Motor neuron (in vitro differentiated cells): ENCODE measurements around the gene TRIM72. TPM values are rescaled to one million over a fixed set of nuclear protein-coding genes. Genes with fewer than 3 reads are reported as not detected.

ENCODE experiments used
- ATAC-seq, 8 experiments: fragments of 200-7000 bp; cut with Tn5 transposase; replicated peaks in 6 of 8; 2 replicates each; pipeline ENCODE4 v1.8.0; 2021; ENCODE audit warnings: mild to moderate bottlenecking in 8 of 8, moderate library complexity in 8 of 8
- H3K27ac ChIP-seq, 2 donors: fragments of 250-450 bp; sonication (Bioruptor Pico); 2 replicates each; pipeline ENCODE4 v1.9.0; 2021; ENCODE audit warnings: antibody characterized with exemption in 2 of 2, mild to moderate bottlenecking in 2 of 2, moderate library complexity in 1 of 2
- H3K4me1 ChIP-seq, 2 donors: fragments of 250-450 bp; sonication (Bioruptor Pico); replicated peaks in 1 of 2; 2 replicates each; pipeline ENCODE4 v1.6.1; 2021; ENCODE audit warnings: antibody characterized with exemption in 2 of 2, mild to moderate bottlenecking in 2 of 2, moderate library complexity in 1 of 2
- H3K4me3 ChIP-seq, 5 donors: fragments of 250-450 bp; sonication (Bioruptor Pico); 2 replicates each; pipeline ENCODE4 v1.9.0; 2021; ENCODE audit warnings: antibody characterized with exemption in 5 of 5, mild to moderate bottlenecking in 5 of 5, moderate library complexity in 4 of 5
- WGBS, 10 experiments: fragments of 450-650 bp; shearing (Covaris generic); methylation state at CpG; one replicate each; pipeline ENCODE4 v1.0.0; 2022; 5-methylcytosine and 5-hydroxymethylcytosine counted together
- in situ Hi-C, 9 experiments: fragments of 400-800 bp; cut with MboI; loops; one replicate each; pipeline ENCODE4 v1.15.0; 2021; ENCODE audit warnings: low sequenced_read_pairs in 9 of 9, low pct_unique_long_range_greater_than_20kb in 2 of 9; ENCODE audit not compliant: unreplicated experiment in 9 of 9
- total RNA-seq, 8 experiments: library from RNA; unstranded; fragments of 300-600 nt; gene quantifications; 2 replicates each; pipeline versions ENCODE4 v1.2.3 to v1.2.4, GENCODE V29; 2022

TRIM72 gene
- total RNA-seq, 8 experiments from 2014 or later = 0.05 to 0.57 (median 0.13) TPM; not detected in 1

DNA sequence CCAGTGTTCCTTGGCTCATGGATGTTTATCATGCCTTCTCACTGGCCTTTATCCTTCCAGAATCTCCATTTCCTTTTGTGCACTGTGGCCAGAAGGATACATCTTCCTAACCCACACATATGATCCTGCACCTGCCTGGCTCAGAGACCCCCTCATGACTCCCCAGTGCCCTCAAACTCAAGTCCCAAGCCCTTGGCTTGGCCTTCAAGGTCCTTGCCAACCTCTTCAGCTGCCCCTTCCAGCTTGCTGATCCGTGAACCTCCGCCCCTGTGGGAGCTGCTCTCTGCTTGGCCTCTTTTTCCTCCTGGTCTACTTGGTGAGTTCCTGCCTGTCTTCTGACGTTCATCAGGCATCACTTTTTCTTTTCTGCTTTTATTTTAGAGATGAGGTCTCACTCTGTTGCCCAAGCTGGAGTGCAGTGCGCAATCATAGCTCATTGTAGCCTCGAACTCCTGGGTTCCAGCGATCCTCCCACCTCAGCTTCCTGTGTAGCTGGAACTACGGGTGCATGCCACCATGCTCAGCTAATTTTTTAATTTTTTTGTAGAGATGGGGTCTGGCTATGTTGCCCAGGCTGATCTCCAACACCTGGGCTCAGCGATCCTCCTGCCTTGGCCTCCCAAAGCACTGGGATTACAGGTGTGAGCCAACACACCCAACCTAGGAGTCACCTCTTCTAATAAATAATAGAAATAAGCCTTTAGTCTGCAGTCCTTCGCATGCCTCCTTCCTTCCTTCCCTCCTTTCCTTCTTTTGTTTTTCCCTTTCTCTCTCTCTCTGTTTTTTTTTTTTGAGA is 8.8 kb upstream of the TRIM72 start:
- in situ Hi-C loops = loop anchor here in 4 of 9 experiments (10.0 to 25.0 kb wide), 3 partner anchors 107 to 240 kb away; partner anchors contain the start of genes ZNF843 (in 3 of the 4) and COX6A2 (in 2 of the 4)
- 0 to 90% (median 71%) methylated on average over 1 to 7 of the region's 9 CpGs for WGBS, 10 experiments

DNA sequence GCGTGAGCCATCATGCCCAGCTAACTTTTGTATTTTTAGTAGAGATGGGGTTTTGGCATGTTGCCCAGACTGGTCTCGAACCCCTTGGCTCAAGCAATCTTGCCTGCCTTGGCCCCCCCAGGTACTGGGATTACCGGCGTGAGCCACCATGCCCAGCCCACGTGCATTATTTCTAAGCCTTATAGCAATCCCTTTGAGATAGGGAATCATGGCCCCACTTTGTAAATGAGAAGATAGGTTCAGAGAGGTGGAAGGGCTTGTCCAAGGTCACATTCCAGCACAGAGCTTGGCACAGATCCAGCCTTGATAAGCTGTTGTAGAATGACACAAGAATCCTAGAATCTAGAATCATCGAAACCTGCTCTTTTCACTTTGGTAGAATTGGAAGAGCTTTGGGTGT is 7.1 kb upstream of the TRIM72 start:
- no peaks in the 10 kb centered on the region for H3K4me1 ChIP-seq
- 34 to 100% (median 67%) methylated on average over 1 to 5 of the region's 6 CpGs; no CpG with 5 or more reads in 2 of the 10 experiments for WGBS, 10 experiments
- ATAC-seq = no peak
- H3K27ac ChIP-seq = no peak overlapping the region
- in situ Hi-C loops = loop anchor here in 4 of 9 experiments (10.0 to 25.0 kb wide), 3 partner anchors 106 to 238 kb away; partner anchors contain the start of genes ZNF843 (in 3 of the 4) and COX6A2 (in 2 of the 4)
- H3K4me3 ChIP-seq = no peak overlapping the region

More for the DNA sequence above, 8.8 kb upstream of the TRIM72 start:
- Histone ChIP-seq H3K4me1 (no peaks in the 10 kb centered on the region), H3K27ac (no peak overlapping the region), H3K4me3 (no peak overlapping the region)
- no peak for ATAC-seq

GRCh38 chr16:31213342-31213741 is 577 bp upstream of the TRIM72 start:
- WGBS, 10 experiments = 33 to 100% (median 86%) methylated on average over 1 of the region's 1 CpG; no CpG with 5 or more reads in 1 of the 10 experiments
- no peak for ATAC-seq
- no peak overlapping the region for H3K4me3 ChIP-seq
- peaks cover 16 to 22% of the 10 kb centered on the region in 2 donors for H3K4me1 ChIP-seq
- in situ Hi-C loops = loop anchor here in 3 of 9 experiments (25.0 kb wide), 2 partner anchors 99 to 224 kb away; partner anchors contain the start of genes COX6A2 (in 2 of the 3) and ZNF843 (in 2 of the 3)
- no peak overlapping the region for H3K27ac ChIP-seq

DNA sequence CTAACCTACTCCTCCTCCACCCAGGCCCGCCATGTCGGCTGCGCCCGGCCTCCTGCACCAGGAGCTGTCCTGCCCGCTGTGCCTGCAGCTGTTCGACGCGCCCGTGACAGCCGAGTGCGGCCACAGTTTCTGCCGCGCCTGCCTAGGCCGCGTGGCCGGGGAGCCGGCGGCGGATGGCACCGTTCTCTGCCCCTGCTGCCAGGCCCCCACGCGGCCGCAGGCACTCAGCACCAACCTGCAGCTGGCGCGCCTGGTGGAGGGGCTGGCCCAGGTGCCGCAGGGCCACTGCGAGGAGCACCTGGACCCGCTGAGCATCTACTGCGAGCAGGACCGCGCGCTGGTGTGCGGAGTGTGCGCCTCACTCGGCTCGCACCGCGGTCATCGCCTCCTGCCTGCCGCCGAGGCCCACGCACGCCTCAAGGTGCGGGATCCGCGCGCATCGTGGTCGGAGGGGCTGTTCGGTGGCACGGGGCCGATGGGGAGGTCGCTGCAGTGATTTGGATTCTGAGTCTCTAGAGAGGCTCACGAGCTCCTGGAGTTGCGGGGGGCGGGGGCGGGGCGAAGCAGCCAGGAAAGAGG is 878 bp downstream of the TRIM72 start:
- 11 to 22% methylated on average over 9 to 13 of the region's 58 CpGs; no CpG with 5 or more reads in 8 of the 10 experiments for WGBS, 10 experiments
- peak overlapping the region; percentile 3 to 26 (median 18) for H3K4me3 ChIP-seq
- H3K27ac ChIP-seq = no peak overlapping the region
- ATAC-seq = peak; percentile 6 to 55 (median 48)
- peaks cover 16 to 22% of the 10 kb centered on the region in 2 donors for H3K4me1 ChIP-seq
- in situ Hi-C loops = loop anchor here in 3 of 9 experiments (25.0 kb wide), 2 partner anchors 98 to 223 kb away; partner anchors contain the start of genes COX6A2 (in 2 of the 3) and ZNF843 (in 2 of the 3)

GRCh38 chr16:31215287-31216162 is 1.6 kb downstream of the TRIM72 start:
- peak; percentile 71 to 95 (median 80) for ATAC-seq
- WGBS, 10 experiments = 3 to 7% (median 3%) methylated on average over 3 to 10 of the region's 63 CpGs; no CpG with 5 or more reads in 7 of the 10 experiments
- Histone ChIP-seq H3K4me1 (peaks cover 16 to 22% of the 10 kb centered on the region in 2 donors), H3K27ac (no peak overlapping the region), H3K4me3 (peak overlapping the region; percentile 3 to 26 (median 18))
- in situ Hi-C loops = loop anchor here in 3 of 9 experiments (25.0 kb wide), 2 partner anchors 97 to 222 kb away; partner anchors contain the start of genes COX6A2 (in 2 of the 3) and ZNF843 (in 2 of the 3)

DNA sequence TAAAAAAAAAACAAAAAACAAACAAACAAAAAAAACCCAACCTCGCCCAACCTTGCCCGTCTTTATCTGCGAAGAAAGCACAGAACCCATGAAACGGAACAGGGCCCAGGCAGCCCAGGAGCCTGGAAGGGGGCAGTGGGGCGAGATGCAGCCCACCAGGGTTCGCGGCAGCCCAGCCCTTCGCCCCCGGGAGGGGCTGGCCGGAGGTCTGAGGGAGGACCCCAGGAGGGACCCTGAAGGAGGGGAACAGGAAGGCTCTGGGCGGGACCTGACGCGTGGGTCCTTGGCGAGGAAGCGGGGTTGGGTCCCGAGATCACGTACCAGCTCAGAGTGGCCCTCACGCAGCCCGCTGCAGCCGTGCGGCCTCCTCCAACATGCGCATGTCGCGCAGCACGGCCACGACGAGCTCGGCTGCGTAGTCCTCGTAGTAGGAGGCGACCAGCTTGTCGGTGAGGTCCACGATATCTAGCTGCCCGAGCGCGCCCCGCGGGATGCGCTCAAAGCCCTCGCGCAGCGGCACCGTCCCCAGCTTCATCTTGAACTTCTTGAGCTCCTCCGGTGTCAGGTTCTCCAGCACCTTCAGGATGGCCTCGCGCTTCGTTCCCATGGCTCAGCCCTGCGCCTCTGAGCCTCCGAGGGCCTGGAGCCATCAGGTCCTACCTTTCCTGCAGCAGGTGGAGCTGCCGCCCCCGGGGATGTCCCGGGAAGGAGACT is 2.7 kb downstream of the TRIM72 start, which contains the start of gene PYDC1:
Gene PYDC1 (minus strand): TSS at position 714 of the 714 bp plus-strand sequence. CDS start 107 bp downstream, at position 607.
- ATAC-seq = peak in 5 of 8 experiments; percentile 7 to 36 (median 23)

DNA sequence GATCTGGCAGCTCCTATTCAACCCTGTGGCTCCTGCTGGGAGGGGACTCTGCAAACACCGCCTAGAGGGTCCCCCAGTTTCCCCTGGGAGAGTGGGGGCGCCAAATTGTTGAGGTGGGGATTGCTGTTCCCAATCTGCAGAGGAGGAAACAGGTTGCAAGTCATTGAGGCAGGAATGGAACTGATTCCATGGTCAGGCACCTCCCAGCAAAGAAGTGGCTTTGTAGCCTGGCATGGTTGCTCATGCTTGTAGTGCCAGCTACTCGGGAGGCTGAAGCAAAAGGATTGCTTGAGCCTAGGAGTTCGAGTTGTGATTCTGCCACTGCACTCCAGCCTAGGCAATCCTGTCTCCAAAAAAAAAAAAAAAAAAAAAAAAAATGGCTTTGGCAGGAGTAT is 3.2 kb downstream of the TRIM72 start:
- ATAC-seq = no peak
- H3K4me1 ChIP-seq = peaks cover 16 to 22% of the 10 kb centered on the region in 2 donors
- in situ Hi-C loops = loop anchor here in 3 of 9 experiments (25.0 kb wide), 2 partner anchors 95 to 220 kb away; partner anchors contain the start of genes COX6A2 (in 2 of the 3) and ZNF843 (in 2 of the 3)
- WGBS, 10 experiments = 10 to 67% (median 20%) methylated on average over 1 to 4 of the region's 4 CpGs; no CpG with 5 or more reads in 4 of the 10 experiments
- H3K27ac ChIP-seq = no peak overlapping the region
- H3K4me3 ChIP-seq = no peak overlapping the region

More for the DNA sequence above, 2.7 kb downstream of the TRIM72 start, which contains the start of gene PYDC1:
- 0 to 15% (median 4%) methylated on average over 2 to 23 of the region's 52 CpGs; no CpG with 5 or more reads in 3 of the 10 experiments for WGBS, 10 experiments
- H3K4me1 ChIP-seq = peaks cover 16 to 22% of the 10 kb centered on the region in 2 donors
- no peak within 1 kb of the TSS for H3K27ac ChIP-seq
- peak within 1 kb of the TSS in 4 of 5 donors; percentile 1 to 24 (median 8) for H3K4me3 ChIP-seq
- in situ Hi-C loops = loop anchor here in 3 of 9 experiments (25.0 kb wide), 2 partner anchors 96 to 221 kb away; partner anchors contain the start of genes COX6A2 (in 2 of the 3) and ZNF843 (in 2 of the 3)

- Histone ChIP-seq H3K4me3 (no peak overlapping the region), H3K4me1 (peaks cover 16 to 22% of the 10 kb centered on the region in 2 donors), H3K27ac (no peak overlapping the region)
- WGBS, 10 experiments = 57 to 100% (median 74%) methylated on average over 1 to 10 of the region's 15 CpGs; no CpG with 5 or more reads in 6 of the 10 experiments
- in situ Hi-C loops = loop anchor here in 3 of 9 experiments (25.0 kb wide), 2 partner anchors 93 to 218 kb away; partner anchors contain the start of genes COX6A2 (in 2 of the 3) and ZNF843 (in 2 of the 3)
- ATAC-seq = no peak
These were observed 5.3 kb downstream of the TRIM72 start for GRCh38 chr16:31219154-31219741.

GRCh38 chr16:31221357-31222160 is 7.6 kb downstream of the TRIM72 start:
- Histone ChIP-seq H3K4me1 (peaks cover 4 to 5% of the 10 kb centered on the region in 2 donors), H3K27ac (no peak overlapping the region), H3K4me3 (no peak overlapping the region)
- in situ Hi-C loops = loop anchor here in 3 of 9 experiments (25.0 kb wide), 2 partner anchors 91 to 216 kb away; partner anchors contain the start of genes COX6A2 (in 2 of the 3) and ZNF843 (in 2 of the 3)
- ATAC-seq = peak in 1 of 8 experiments; percentile 76
- 31 to 87% (median 67%) methylated on average over 1 to 7 of the region's 12 CpGs; no CpG with 5 or more reads in 2 of the 10 experiments for WGBS, 10 experiments

DNA sequence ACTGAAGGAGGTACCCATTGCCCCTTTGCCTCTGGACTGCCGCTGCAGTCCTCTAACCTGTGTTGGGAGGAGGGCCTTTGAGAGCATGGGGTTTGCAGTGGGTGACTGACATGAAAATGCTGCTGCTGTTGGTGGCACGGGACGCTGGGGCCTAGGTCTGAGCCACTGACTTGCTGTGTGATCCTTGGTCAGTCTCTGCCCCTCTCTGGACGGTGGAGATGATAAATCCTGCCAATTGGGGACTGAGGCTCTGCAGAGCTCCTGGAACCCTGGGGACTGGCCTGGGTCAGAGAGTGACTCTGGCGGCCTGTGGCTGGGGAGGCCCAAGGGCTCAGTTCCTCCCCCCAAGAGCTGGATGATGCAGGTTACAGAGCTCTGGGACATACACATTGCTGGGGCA is 9.1 kb downstream of the TRIM72 start:
- WGBS, 10 experiments = 74 to 77% methylated on average over 2 to 4 of the region's 5 CpGs; no CpG with 5 or more reads in 8 of the 10 experiments
- no peak for ATAC-seq
- Histone ChIP-seq H3K4me3 (no peak overlapping the region), H3K4me1 (no peaks in the 10 kb centered on the region), H3K27ac (no peak overlapping the region)
- in situ Hi-C loops = loop anchor here in 3 of 9 experiments (25.0 kb wide), 2 partner anchors 89 to 214 kb away; partner anchors contain the start of genes COX6A2 (in 2 of the 3) and ZNF843 (in 2 of the 3)
